Stomach (tissue), 9 donors: ENCODE data around the gene TTC28. TPM values are rescaled to one million over a fixed set of nuclear protein-coding genes. Genes with fewer than 3 reads are reported as not detected.

Experiments used
- DNase-seq, 2 donors: peaks; one replicate each; pipeline versions ENCODE4 v3.0.0 to v3.0.0-alpha.2; 2013 to 2019
- H3K27ac ChIP-seq, 5 donors: fragments of 200-600 bp in 4 of 5; sonication (generic) in 4 of 5; one replicate each; pipeline ENCODE4 v1.5.1; 2013 to 2019; ENCODE audit warnings: mild to moderate bottlenecking in 1 of 5, moderate library complexity in 1 of 5
- H3K27me3 ChIP-seq, 3 donors: fragments of 200-600 bp; sonication (generic); one replicate each; pipeline ENCODE4 v1.5.1; 2017 to 2019; ENCODE audit warnings: mixed run types in 1 of 3
- H3K36me3 ChIP-seq, 4 donors: fragments of 200-600 bp; sonication (generic); 1 replicate in 3 of 4; 2 replicates in 1 of 4; pipeline ENCODE4 v1.5.1; 2016 to 2019
- H3K4me1 ChIP-seq, 4 donors: fragments of 200-600 bp; sonication (generic); one replicate each; pipeline ENCODE4 v1.5.1; 2016 to 2019
- H3K4me3 ChIP-seq, 4 donors: fragments of 200-600 bp; sonication (generic) in 3 of 4; one replicate each; pipeline ENCODE4 v1.5.1; 2016 to 2019; ENCODE audit warnings: mild to moderate bottlenecking in 1 of 4
- H3K9me3 ChIP-seq, 4 donors: fragments of 200-600 bp; sonication (generic); one replicate each; pipeline ENCODE4 v1.5.1; 2016 to 2019
- CTCF ChIP-seq, 7 experiments: fragments of 450-650 bp in 4 of 7; fragments of 200-600 bp in 3 of 7; sonication (generic) in 3 of 7; IDR thresholded peaks; one replicate each; pipeline ENCODE4 v1.5.1; 2016 to 2019; ENCODE audit warnings: antibody characterized with exemption in 7 of 7, control low read depth in 2 of 7, mild to moderate bottlenecking in 1 of 7
- EP300 ChIP-seq: sonication (generic); formaldehyde crosslinking; IDR thresholded peaks from one replicate; pipeline ENCODE4 v1.6.1; 2017; ENCODE audit warnings: antibody characterized with exemption
- POLR2A ChIP-seq, 4 donors: fragments of 450-650 bp; IDR thresholded peaks; one replicate each; pipeline ENCODE4 v1.6.1; 2016; ENCODE audit warnings: antibody characterized with exemption in 4 of 4, control low read depth in 2 of 4, mild to moderate bottlenecking in 1 of 4, moderate library complexity in 1 of 4
- POLR2AphosphoS5 ChIP-seq, 3 donors: sonication (generic); formaldehyde crosslinking; IDR thresholded peaks; one replicate each; pipeline ENCODE4 v1.6.1; 2016; ENCODE audit warnings: antibody characterized with exemption in 3 of 3
- WGBS, 5 donors: extraction: QIAGEN DNeasy Blood & Tissue Kit in 3 of 5; methylation state at CpG; one replicate each; pipeline versions ENCODE4 v1.1.5 to v1.1.7; 2013 to 2018; 5-methylcytosine and 5-hydroxymethylcytosine counted together
- intact Hi-C: fragments of 100-400 bp; cut with DNase I; formaldehyde crosslinking; loops from one replicate; pipeline ENCODE4 v1.15.1; 2023; ENCODE audit warnings: low total_unique reads
- polyA plus RNA-seq, 3 donors: library from polyadenylated mRNA; stranded (reverse); fragments of 200-250 nt; gene quantifications; one replicate each; pipeline ENCODE4 v1.2.3, GENCODE V29; 2013
- total RNA-seq, 5 donors: library from RNA; depleted of rRNA; stranded (reverse); fragments of >200 nt; gene quantifications; one replicate each; pipeline versions ENCODE4 v1.1.0 to v1.2.3, GENCODE V29; 2014 to 2016
- donor health status: healthy with polysubstance abuse.
- donor health status: Bipolar disorder and iron deficiency.
- donor health status: healthy.

The TTC28 gene
- total and polyA plus RNA-seq, 8 donors, result 1.7 to 53.4 (median 24.6) TPM

- no peaks in the 10 kb centered on the region for H3K9me3 ChIP-seq
- no peaks in the 10 kb centered on the region for H3K36me3 ChIP-seq
- WGBS, 5 donors, result 88 to 92% (median 91%) methylated on average over 4 of the region's 4 CpGs
- H3K4me1 ChIP-seq, result no peaks in the 10 kb centered on the region
- no peak overlapping the region for H3K27ac ChIP-seq
- no peak overlapping the region for H3K4me3 ChIP-seq
- no peak for DNase-seq
- H3K27me3 ChIP-seq, result no peaks in the 10 kb centered on the region
- intact Hi-C loops, result no loop called here
- TF ChIP-seq CTCF (IDR thresholded peaks at IDR 0.05) (no peak), POLR2A (IDR thresholded peaks at IDR 0.05) (no peak), POLR2AphosphoS5 (IDR thresholded peaks at IDR 0.05) (no peak), EP300 (no peak)
Measured at GRCh38 chr22:28128827-28129226, 550.8 kb downstream of the TTC28 start.

GRCh38 chr22:28125799-28126198, 553.8 kb downstream of the TTC28 start:
- Histone ChIP-seq H3K4me1 (peaks cover 0 to 5% (median 0%) of the 10 kb centered on the region in 4 donors), H3K36me3 (no peaks in the 10 kb centered on the region), H3K27ac (no peak overlapping the region), H3K27me3 (no peaks in the 10 kb centered on the region), H3K9me3 (no peaks in the 10 kb centered on the region), H3K4me3 (no peak overlapping the region)
- TF ChIP-seq EP300, result no peak
- no peak for TF ChIP-seq POLR2A (IDR thresholded peaks at IDR 0.05)
- no peak for TF ChIP-seq CTCF (IDR thresholded peaks at IDR 0.05)
- TF ChIP-seq POLR2AphosphoS5 (IDR thresholded peaks at IDR 0.05), result no peak
- intact Hi-C loops, result no loop called here
- 83 to 90% (median 87%) methylated on average over 2 of the region's 2 CpGs for WGBS, 5 donors
- DNase-seq, result no peak

- TF ChIP-seq CTCF (IDR thresholded peaks at IDR 0.05), result no peak
- TF ChIP-seq POLR2AphosphoS5 (IDR thresholded peaks at IDR 0.05), result no peak
- no peak for TF ChIP-seq EP300
- TF ChIP-seq POLR2A (IDR thresholded peaks at IDR 0.05), result no peak
- Histone ChIP-seq H3K4me3 (no peak overlapping the region), H3K4me1 (peaks cover 0 to 5% (median 0%) of the 10 kb centered on the region in 4 donors), H3K9me3 (no peaks in the 10 kb centered on the region), H3K36me3 (no peaks in the 10 kb centered on the region), H3K27ac (no peak overlapping the region), H3K27me3 (no peaks in the 10 kb centered on the region)
- no peak for DNase-seq
- WGBS, 5 donors, result 81 to 100% (median 92%) methylated on average over 1 of the region's 1 CpG
- intact Hi-C loops, result no loop called here
Measured at GRCh38 chr22:28123989-28124766, 555.5 kb downstream of the TTC28 start.

GRCh38 chr22:28120691-28121592, 558.7 kb downstream of the TTC28 start:
- H3K4me1 ChIP-seq, result peaks cover 0 to 16% (median 2%) of the 10 kb centered on the region in 4 donors
- no peaks in the 10 kb centered on the region for H3K36me3 ChIP-seq
- H3K9me3 ChIP-seq, result no peaks in the 10 kb centered on the region
- TF ChIP-seq POLR2AphosphoS5 (IDR thresholded peaks at IDR 0.05) (no peak), POLR2A (IDR thresholded peaks at IDR 0.05) (no peak), CTCF (IDR thresholded peaks at IDR 0.05) (no peak), EP300 (no peak)
- 52 to 61% (median 57%) methylated on average over 3 of the region's 3 CpGs for WGBS, 5 donors
- H3K27me3 ChIP-seq, result no peaks in the 10 kb centered on the region
- intact Hi-C loops, result no loop called here
- no peak overlapping the region for H3K27ac ChIP-seq
- H3K4me3 ChIP-seq, result no peak overlapping the region
- DNase-seq, result no peak
